Lower leg skin (tissue), 3 donors: Measurements from ENCODE around the gene IL2RG.

Experiments
- CTCF ChIP-seq, 3 donors: fragments of 450-650 bp; IDR thresholded peaks; one replicate each; pipeline ENCODE4 v1.5.1; 2016; ENCODE audit warnings: antibody characterized with exemption in 3 of 3, mild to moderate bottlenecking in 3 of 3, moderate library complexity in 2 of 3
- POLR2A ChIP-seq, 2 donors: fragments of 450-650 bp; IDR thresholded peaks; one replicate each; pipeline ENCODE4 v1.6.1; 2016 to 2017; ENCODE audit warnings: antibody characterized with exemption in 2 of 2, mild to moderate bottlenecking in 1 of 2, moderate library complexity in 1 of 2

GRCh38 chrX:71103110-71103983, 8.0 kb downstream of the IL2RG start:
- TF ChIP-seq POLR2A (IDR thresholded peaks at IDR 0.05) (no peak), CTCF (IDR thresholded peaks at IDR 0.05) (no peak)
